ENCODE data around the gene GIMD1.

DNA sequence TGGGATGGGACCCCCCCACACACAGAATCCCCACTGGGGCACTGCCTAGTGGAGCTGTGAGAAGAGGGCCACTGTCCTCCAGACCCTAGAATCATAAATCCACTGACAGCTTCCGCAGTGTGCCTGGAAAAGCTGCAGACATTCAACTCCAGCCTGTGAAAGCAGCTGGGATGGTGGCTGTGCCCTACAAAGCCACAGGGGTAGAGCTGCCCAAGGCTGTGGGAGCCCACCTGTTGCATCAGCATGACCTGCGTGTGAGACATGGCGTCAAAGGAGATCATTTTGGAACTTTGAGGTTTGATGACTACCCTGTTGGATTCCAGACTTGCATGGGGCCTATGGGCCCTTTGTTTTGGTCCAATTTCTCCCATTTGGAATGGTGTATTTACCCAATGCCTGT, 29.9 kb downstream of the GIMD1 start:
- TF ChIP-seq, protein P1, sequence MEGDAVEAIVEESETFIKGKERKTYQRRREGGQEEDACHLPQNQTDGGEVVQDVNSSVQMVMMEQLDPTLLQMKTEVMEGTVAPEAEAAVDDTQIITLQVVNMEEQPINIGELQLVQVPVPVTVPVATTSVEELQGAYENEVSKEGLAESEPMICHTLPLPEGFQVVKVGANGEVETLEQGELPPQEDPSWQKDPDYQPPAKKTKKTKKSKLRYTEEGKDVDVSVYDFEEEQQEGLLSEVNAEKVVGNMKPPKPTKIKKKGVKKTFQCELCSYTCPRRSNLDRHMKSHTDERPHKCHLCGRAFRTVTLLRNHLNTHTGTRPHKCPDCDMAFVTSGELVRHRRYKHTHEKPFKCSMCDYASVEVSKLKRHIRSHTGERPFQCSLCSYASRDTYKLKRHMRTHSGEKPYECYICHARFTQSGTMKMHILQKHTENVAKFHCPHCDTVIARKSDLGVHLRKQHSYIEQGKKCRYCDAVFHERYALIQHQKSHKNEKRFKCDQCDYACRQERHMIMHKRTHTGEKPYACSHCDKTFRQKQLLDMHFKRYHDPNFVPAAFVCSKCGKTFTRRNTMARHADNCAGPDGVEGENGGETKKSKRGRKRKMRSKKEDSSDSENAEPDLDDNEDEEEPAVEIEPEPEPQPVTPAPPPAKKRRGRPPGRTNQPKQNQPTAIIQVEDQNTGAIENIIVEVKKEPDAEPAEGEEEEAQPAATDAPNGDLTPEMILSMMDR (IDR thresholded peaks at IDR 0.05; ENCODE audit: low read depth, low read length, poor library complexity, severe bottlenecking) = no peak
- TF ChIP-seq EZH2phosphoT487 (IDR thresholded peaks at IDR 0.05; ENCODE audit: borderline replicate concordance, low read length) = no peak
